GM10847 (cell line): ENCODE results near the gene RBX1.

Experiments used
- POLR2A ChIP-seq: IDR thresholded peaks from 2 replicates; pipeline ENCODE4 v1.6.1; 2011; ENCODE audit not compliant: insufficient read length; ENCODE audit errors: extremely low read depth

RBX1 gene

DNA sequence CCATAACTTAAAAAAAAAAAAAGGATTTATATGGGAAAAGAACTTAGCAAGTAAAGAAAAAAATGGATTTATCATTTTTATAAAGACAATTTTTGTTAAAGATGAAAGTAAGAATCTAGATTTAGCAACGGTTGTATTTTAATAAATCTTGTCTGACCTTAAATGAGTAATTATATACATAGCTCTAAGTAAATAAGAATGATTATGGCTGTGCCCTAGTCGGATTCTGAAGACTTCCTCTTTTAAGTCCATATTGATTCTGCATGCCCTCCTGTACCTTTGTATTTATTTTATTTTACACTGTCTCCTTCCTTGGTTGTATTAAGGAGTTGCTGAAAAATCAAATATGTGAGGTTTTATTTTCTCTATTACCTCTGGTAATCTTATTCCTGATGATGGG is 7.1 kb downstream of the RBX1 start:
- TF ChIP-seq POLR2A, result no peak

DNA sequence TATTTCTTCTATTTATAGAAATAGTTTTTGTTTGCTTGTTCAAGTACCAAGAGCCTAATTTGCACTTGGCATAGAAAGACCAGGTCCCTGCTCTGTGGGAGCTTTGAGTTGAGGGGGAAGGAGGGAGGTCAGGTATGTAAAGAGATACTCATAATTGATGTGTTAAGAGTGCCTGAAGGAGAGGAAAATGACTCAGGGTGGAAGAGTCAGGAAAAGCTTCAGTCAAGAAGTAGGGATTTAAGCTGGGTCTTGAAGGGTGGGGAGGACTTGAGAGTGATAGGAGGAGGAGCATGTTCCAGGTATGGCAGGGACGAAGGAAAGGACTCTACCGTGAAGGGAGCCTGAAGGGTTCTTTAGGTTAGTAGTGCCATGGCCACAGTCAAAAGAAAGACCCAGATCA is 9.0 kb downstream of the RBX1 start:
- TF ChIP-seq POLR2A, result no peak

DNA sequence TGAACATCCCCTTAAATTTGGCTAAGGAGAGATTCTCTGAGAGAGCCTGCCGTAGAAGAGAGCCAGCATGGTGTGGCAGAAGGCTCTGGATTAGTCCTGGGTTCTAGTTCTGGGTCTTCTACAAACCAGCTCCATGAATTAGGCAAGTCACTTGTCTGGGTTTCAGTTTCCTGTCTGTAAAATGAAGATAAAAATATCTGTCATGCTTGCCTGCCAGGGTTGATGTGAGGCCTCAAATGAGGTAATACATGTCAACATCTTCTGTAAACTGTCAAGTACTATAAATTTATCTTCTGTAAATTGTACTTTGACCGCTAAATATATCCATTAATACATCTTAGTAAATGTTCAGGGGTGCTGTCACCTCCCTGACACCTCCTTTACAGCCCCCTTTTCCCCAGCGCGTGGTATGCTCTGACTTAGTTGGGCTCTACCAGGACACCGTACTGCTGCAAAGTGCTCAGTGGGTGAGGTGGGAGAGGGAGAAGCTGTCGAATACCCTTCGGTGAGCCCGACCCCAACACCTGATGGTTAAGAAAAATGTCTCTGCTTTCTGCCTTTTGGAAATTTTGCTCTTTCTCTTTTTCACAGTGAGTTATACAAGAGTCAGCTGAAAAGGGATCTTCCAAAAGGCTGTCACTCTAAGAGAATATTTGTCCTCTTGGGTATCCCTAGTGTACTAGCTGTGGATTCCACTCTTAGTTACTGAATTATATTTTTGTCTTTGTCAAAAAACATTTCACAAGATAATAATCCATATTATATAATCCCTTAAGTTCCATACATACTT is 15.0 kb downstream of the RBX1 start:
- TF ChIP-seq POLR2A, result no peak

DNA sequence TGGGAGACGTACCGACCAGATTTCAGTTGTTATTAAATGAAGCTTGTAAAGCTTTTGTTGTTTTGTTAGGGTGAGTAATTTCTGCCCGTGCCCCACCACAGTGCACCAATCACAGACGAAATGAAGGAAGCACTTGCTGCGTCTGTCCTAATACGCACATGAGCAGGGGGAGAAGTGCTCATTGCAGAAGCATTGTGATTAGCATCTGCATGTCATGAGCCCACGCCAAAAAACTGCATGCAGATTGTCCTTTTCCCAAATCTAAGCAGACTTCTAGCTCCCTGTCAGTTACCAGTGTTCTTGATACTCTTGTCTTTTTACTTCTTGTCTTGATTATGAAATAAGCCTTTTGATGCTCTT is 15.5 kb downstream of the RBX1 start:
- TF ChIP-seq POLR2A, result no peak

DNA sequence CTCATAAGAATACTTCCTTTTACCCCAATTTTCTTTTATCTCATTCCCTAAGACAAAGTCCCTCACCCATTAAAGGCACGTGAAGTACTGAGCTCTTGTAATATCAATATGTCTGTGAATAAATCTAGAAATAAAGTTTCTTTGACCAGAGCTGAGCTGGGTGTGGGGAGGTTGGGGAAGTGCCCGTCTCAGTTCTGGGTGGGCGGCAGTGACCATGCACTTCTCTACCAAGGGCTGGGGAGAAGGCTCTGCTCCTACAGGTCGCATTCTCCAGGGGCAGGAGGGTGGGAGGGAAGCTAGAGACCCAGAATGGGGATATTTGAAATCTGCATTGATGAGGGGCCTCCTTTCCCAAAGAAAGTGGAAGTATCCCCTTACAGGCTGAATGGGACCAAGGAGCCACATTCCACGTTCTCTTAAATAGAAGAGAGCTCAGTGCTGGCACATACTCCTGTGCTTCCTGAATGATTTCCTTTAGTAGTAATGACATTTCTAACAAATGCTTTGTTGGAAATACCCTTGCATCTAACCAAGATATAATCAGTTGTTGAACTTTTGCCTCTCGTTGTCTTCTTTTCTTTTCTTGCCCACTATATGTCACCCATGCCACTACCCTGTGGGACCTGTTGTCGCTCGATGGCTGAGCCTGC is 16.1 kb downstream of the RBX1 start:
- TF ChIP-seq POLR2A, result no peak

DNA sequence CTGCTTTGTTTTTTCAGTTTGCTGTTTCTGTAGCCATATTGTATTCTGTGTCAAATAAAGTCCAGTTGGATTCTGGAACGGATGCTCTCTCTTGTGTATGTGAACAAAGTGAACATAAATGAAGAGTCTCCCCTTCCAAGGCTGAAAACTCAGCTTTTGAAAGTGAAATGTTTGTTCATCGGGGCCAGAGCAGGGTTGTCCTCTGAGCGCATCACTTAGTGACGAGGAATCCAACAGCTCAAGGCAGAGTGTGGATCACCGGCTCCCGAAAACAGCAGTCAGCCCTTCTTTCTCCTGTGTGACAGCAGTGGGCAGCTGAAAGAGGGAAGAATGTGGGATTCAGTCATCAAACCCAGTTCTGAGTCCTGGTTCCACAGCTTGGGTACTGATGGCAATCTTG is 21.4 kb downstream of the RBX1 start:
- no peak for TF ChIP-seq POLR2A

DNA sequence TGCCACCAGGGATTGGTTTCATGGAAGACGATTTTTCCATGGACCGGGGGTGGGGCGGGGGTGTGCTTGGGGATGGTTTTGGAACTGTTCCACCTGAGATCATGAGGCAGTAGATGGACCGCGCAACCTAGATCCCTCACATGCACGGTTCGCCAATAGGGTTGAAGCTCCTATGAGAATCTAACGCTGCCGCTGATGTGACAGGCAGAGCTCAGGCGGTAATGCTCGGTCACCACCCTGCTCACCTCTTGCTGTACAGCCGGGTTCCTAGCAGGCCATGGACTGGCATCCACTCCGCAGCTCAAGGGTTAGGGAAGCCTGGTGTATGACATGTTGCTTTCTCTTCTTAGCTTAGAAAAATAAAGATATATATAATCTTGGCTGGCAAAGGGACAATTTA is 22.0 kb downstream of the RBX1 start:
- TF ChIP-seq POLR2A, result no peak

DNA sequence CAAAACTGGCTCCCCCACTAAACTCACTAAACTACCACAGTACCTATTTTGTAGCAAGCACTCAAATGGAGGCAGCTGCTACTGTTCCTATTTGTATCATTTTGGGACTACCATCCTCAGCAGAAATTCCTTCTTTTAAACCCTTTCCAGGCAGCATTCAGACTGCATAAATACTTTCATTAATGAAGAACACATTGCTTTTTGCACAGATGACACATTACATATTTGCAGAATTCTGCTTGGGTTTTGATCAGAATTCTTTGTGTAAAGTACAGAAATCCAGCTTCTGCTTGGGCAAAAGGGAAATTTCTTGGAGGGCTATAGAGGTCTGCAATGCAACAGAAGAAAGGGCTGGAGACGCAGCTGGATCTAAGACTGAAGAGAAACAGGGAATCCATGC is 24.2 kb downstream of the RBX1 start:
- no peak for TF ChIP-seq POLR2A

DNA sequence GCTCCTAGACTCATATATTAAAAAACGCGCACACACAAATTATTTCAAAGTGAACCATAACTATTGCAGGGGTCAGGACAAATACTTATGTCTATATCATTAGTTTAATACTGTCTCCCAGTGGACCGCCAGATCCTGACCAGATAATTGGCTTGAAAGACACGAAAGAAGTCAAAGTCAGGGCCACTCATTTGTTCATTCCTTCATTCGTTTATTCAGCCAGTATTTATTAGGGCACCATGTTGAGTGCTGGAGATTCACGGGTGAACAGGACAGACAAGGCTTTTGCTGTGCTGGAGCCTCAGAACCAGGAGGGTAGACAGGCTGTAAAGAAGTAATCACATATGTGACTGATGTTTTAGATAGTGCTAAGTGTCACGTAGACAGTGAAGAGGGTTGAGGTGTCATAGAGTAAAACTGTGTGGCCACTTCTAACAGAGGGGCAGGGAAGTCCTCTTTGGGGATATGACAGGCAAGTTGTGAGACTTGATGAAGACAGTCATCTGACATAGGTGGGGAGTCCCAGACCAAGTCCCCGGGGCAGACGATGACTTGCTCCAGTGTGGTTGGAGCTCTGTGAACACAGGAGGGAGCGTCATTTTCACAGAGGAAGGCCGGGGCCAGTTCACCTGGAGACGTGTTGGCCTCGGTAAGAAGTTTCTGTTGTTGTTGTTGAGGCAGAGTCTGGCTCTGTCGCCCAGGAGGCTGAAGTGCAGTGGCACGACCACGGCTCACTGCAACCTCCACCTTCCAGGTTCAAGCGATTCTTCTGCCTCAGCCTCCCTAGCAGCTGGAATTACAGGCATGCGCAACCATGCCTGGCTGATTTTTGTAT is 25.9 kb downstream of the RBX1 start:
- TF ChIP-seq POLR2A, result no peak

DNA sequence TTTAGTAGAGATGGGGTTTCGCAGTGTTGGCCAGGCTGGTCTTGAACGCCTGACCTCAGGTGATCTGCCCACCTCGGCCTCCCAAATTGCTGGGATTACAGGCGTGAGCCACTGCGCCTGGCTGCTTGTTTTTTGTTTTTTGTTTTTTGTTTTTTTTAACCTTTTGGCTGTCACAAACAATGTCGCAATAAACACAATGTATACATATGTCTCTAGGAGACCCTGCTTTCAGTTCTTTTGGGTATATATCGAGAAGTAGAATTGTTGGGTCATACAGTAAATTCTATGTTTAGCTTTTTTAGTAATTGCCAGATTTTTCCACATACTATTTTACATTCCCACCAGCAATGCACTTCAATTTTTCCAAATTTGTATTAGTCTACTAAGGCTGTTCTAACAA is 28.0 kb downstream of the RBX1 start:
- no peak for TF ChIP-seq POLR2A

DNA sequence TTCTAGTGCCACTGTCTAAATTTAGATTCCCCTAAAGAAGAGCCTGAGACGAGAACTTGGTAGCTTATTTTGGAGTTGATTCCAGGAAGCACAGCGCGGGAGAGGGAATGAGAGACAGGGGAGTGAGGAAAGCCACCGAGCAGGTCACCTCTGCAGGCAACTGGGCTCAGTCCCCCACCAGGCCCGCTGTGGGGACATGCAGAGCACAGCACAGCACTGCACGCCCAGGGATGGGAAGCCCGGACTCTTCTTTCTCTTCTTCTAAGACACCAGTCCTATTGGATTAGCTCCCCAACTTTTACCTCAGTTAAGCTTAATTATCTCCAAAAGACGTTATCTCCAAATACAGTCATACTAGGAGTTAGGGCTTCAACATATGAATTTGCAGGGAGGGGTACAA is 28.7 kb downstream of the RBX1 start:
- no peak for TF ChIP-seq POLR2A

DNA sequence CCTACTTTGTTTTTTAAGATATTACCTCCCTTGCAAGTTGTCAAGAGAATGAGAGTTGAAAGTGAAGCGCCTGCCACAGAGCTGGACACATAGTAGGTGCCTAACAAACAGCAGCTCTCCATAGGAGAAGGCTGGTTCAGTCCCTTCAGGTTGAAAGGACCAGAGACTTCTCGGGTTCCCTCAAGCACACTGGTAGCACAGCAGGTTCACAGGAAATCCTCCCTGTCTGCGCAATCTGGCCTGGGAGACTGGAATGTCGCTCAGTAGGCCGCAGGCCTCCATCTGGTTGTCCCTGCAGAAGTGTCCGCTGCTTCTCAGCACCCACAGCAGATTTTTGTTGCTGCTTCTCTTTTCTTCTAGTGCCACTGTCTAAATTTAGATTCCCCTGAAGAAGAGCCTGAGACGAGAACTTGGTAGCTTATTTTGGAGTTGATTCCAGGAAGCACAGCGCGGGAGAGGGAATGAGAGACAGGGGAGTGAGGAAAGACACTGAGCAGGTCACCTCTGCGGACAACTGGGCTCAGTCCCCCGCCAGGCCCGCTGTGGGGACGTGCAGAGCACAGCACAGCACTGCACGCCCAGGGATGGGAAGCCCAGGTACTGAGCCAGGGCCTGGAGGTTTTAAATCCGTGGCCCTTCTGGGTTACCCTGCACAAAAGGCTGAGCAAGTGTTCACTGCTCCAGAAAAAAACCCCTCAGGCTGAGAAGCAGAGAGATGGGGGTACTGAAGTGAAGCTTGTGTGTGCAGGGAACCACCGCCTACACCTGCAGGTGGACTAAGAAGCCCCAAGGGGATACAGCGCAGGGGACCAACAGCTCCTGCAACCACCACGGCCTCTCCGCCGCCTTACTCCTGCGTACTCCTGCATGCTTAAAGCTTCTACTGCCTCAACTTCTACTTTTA is 31.6 kb downstream of the RBX1 start:
- no peak for TF ChIP-seq POLR2A

DNA sequence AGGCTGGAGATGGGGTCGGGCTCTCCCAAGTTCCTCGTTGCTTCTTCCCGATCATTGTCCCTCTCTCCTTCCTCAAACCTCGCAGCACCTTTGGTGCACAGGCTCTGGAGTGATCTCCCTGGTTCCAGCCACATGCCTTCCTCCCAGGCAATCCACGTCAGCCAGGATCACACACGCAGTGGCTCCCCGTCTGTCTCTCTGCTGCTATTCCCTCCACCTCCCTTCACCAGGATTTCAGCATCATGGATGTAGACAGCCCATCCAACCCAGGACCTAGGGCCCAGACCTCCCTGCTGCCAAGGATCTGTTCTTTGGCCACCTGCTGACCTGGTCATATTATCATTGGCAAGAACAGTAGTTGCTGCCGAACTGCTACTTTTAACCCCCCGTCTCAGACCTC is 40.1 kb downstream of the RBX1 start:
- no peak for TF ChIP-seq POLR2A

DNA sequence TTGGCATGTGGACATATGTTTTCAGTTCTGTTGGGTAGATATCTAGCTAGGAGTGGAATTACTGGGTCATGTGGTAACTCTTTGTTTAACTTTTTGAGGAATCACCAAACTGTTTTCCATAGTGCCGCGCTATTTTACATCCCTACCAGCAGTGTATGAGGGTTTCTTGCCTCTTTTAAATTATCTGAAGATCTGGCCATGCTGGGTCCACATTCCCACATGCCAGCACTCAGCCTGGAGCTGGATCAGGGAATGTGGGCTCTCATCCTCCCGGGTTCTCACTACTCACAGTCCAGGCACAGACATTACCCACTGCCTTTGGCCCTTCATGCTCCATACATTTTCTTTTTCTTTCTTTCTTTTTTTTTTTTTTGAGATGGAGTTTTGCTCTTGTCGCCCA is 44.6 kb downstream of the RBX1 start:
- no peak for TF ChIP-seq POLR2A

DNA sequence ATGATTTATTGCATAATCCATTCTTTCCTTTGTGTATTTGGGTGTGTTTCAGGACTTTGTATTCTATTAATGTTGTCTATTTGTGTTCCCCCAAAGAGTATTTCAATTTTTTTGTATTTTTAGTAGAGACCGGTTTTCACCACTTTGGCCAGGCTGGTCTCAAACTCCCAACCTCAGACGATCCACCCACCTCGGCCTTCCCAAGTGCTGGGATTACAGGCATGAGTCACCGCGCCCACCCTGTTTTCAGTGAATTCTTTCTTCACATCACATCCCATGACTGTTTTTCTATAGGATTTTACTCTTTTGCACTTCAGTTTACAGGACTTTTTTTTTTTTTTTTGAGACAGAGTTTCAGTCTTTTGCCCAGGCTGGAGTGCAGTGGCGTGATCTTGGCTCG is 46.3 kb downstream of the RBX1 start:
- no peak for TF ChIP-seq POLR2A
